Epithelial cell of esophagus (primary cell): Measurements from ENCODE around the gene TIMM44.

Source experiments
- DNase-seq: peaks from one replicate; pipeline ENCODE4 v3.0.0; 2010; ENCODE audit warnings: low read depth
- H3K4me3 ChIP-seq: 2 replicates; pipeline ENCODE4 v1.5.1; 2011; ENCODE audit warnings: mild to moderate bottlenecking, low read length, control low read depth
- CTCF ChIP-seq: IDR thresholded peaks from 2 replicates; pipeline ENCODE4 v1.5.1; 2011; ENCODE audit warnings: low read depth, mild to moderate bottlenecking, low read length, control low read depth, inconsistent platforms; ENCODE audit not compliant: insufficient read depth; ENCODE audit errors: missing control alignments

Gene TIMM44

GRCh38 chr19:7912144-7912696, 31.2 kb downstream of the TIMM44 start:
- no peak for TF ChIP-seq CTCF
- no peak for DNase-seq
- no peak overlapping the region for H3K4me3 ChIP-seq

GRCh38 chr19:7911508-7912143, 31.8 kb downstream of the TIMM44 start:
- no peak for TF ChIP-seq CTCF
- no peak for DNase-seq
- no peak overlapping the region for H3K4me3 ChIP-seq

- H3K4me3 ChIP-seq: no peak overlapping the region
- DNase-seq: no peak
- no peak for TF ChIP-seq CTCF
These were observed 32.9 kb downstream of the TIMM44 start for GRCh38 chr19:7910321-7911161.

- no peak for TF ChIP-seq CTCF
- no peak for DNase-seq
- H3K4me3 ChIP-seq: no peak overlapping the region
These were observed 33.9 kb downstream of the TIMM44 start for GRCh38 chr19:7909471-7910067.

GRCh38 chr19:7908742-7909461, 34.6 kb downstream of the TIMM44 start:
- TF ChIP-seq CTCF: no peak
- H3K4me3 ChIP-seq: no peak overlapping the region
- no peak for DNase-seq

- no peak for DNase-seq
- no peak for TF ChIP-seq CTCF
- H3K4me3 ChIP-seq: no peak overlapping the region
These were observed 35.3 kb downstream of the TIMM44 start for GRCh38 chr19:7908078-7908699.
